Panc1 (cell line): Measurements from ENCODE around the gene TCP10L.

Source experiments
- SIN3A ChIP-seq: IDR thresholded peaks from 2 replicates; pipeline ENCODE4 v1.6.1; 2012; ENCODE audit warnings: low read depth, mild to moderate bottlenecking, low read length, moderate library complexity, borderline replicate concordance; ENCODE audit not compliant: insufficient read depth
- TCF7L2 ChIP-seq: IDR thresholded peaks from 2 replicates; pipeline ENCODE4 v1.6.1; 2011; ENCODE audit warnings: mild to moderate bottlenecking, low read depth, low read length, inconsistent platforms
- TF ChIP-seq, protein P1 (sequence below): fragments of 450-650 bp; IDR thresholded peaks from 2 replicates; pipeline ENCODE4 v1.5.1; 2017; ENCODE audit warnings: mild to moderate bottlenecking

DNA sequence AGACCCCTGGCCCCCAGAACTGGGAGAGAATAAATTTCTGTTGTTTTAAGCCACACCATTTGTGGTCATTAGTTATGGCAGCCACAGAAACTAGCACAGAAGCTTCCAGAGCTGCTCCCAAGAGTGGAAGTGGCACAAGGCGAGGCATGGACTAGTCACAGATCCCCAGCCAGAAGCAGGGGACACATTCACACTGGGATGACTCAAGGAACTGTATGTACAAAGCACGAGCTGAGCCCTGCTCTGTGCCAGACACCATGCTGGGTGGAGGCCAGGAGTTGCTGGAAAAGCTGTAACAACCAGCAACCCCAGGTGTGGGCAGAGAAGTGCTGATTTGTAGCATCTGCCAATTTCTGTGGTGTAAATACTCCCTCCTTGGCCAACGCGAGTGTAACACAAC is 55.6 kb downstream of the TCP10L start:
- TF ChIP-seq, protein P1, sequence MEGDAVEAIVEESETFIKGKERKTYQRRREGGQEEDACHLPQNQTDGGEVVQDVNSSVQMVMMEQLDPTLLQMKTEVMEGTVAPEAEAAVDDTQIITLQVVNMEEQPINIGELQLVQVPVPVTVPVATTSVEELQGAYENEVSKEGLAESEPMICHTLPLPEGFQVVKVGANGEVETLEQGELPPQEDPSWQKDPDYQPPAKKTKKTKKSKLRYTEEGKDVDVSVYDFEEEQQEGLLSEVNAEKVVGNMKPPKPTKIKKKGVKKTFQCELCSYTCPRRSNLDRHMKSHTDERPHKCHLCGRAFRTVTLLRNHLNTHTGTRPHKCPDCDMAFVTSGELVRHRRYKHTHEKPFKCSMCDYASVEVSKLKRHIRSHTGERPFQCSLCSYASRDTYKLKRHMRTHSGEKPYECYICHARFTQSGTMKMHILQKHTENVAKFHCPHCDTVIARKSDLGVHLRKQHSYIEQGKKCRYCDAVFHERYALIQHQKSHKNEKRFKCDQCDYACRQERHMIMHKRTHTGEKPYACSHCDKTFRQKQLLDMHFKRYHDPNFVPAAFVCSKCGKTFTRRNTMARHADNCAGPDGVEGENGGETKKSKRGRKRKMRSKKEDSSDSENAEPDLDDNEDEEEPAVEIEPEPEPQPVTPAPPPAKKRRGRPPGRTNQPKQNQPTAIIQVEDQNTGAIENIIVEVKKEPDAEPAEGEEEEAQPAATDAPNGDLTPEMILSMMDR = no peak
- no peak for TF ChIP-seq TCF7L2
- TF ChIP-seq SIN3A = no peak
